Testis (tissue), 2 donors: ENCODE measurements around the gene RRP12.

Experiments
- POLR2A ChIP-seq: fragments of 450-650 bp; IDR thresholded peaks from one replicate; pipeline ENCODE4 v1.6.1; 2017; ENCODE audit warnings: antibody characterized with exemption, mild to moderate bottlenecking, moderate library complexity
- TF ChIP-seq, protein P1 (sequence below), 3 experiments: fragments of 450-650 bp in 2 of 3; fragments of 200-600 bp in 1 of 3; sonication (generic) in 1 of 3; IDR thresholded peaks; one replicate each; pipeline ENCODE4 v1.5.1; 2016 to 2019; ENCODE audit warnings: antibody characterized with exemption in 3 of 3, mild to moderate bottlenecking in 2 of 3, moderate library complexity in 1 of 3

DNA sequence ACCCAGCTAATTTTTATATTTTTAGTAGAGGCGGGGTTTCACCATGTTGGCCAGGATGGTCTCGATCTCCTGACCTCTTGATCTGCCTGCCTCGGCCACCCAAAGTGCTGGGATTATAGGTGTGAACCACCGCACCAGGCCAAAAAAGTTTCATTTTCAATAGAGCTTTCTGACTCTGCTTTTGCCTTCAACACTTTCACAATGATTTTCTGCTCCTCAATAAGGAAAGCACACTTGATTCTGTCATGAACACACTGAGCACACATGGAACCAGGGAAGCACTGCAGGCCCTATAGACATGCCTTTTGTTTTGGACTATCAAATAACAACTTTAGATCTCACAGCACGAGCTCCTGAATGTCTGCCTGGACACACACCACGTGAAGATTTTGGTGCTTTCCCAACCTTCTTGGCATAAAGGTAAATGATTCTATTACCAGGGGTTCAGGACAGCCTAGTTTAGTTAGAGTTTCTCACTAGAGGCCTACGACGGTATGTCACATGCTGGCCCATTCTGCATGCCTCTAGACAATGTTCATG lies 8.0 kb downstream of the RRP12 start:
- TF ChIP-seq, protein P1, sequence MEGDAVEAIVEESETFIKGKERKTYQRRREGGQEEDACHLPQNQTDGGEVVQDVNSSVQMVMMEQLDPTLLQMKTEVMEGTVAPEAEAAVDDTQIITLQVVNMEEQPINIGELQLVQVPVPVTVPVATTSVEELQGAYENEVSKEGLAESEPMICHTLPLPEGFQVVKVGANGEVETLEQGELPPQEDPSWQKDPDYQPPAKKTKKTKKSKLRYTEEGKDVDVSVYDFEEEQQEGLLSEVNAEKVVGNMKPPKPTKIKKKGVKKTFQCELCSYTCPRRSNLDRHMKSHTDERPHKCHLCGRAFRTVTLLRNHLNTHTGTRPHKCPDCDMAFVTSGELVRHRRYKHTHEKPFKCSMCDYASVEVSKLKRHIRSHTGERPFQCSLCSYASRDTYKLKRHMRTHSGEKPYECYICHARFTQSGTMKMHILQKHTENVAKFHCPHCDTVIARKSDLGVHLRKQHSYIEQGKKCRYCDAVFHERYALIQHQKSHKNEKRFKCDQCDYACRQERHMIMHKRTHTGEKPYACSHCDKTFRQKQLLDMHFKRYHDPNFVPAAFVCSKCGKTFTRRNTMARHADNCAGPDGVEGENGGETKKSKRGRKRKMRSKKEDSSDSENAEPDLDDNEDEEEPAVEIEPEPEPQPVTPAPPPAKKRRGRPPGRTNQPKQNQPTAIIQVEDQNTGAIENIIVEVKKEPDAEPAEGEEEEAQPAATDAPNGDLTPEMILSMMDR (IDR thresholded peaks at IDR 0.05), result no peak
- TF ChIP-seq POLR2A, result no peak
